ENCODE data around the gene EHD3.

The EHD3 gene

DNA sequence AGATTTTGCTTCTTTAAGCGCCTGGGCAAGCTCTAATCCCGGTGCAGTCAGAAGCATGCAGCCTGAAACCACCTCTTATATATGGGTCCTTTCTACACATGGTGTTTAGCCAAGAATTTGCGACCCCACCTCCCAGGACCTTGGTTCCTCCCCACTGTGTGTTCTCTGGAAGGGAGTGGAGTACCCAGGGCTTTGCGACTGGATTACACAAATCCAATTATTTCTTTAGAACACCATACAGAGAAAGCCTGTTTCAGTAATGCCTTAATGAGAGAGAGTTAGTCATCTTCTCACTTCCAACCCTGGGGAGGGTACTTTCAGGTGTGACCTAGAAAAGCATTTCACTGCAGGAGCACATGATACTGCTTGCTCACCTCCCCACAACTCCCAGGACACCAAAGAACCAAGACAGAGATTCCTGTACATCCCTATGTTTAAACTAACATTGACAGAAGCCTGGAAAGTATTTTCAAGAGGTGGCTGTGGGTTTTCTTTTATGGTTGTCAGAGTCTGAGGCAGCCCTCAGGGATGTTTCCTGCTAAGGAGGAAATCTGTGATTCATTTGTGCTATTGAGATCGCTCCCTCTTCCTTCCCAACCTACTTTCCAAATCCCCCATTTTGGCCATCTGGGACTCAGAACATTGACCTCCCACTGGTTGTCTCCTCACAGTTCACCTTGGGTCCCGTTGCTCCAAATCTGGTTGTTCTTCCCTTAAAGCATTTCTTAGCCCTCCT, 16.3 kb upstream of the EHD3 start, which contains the start of gene CAPN14:
CAPN14 (minus strand) TSS at position 51 of the 736 bp plus-strand sequence. CDS start 12,068 bp downstream, outside the sequence.
- DNase-seq (ENCODE audit: low read depth, low spot score), result no peak
- H3K4me3 ChIP-seq (ENCODE audit: low read depth, low read length), result no peak within 1 kb of the TSS
- in situ Hi-C loops (cut with HindIII; ENCODE audit: low sequenced_read_pairs), result no loop called here
- TF ChIP-seq, protein P1, sequence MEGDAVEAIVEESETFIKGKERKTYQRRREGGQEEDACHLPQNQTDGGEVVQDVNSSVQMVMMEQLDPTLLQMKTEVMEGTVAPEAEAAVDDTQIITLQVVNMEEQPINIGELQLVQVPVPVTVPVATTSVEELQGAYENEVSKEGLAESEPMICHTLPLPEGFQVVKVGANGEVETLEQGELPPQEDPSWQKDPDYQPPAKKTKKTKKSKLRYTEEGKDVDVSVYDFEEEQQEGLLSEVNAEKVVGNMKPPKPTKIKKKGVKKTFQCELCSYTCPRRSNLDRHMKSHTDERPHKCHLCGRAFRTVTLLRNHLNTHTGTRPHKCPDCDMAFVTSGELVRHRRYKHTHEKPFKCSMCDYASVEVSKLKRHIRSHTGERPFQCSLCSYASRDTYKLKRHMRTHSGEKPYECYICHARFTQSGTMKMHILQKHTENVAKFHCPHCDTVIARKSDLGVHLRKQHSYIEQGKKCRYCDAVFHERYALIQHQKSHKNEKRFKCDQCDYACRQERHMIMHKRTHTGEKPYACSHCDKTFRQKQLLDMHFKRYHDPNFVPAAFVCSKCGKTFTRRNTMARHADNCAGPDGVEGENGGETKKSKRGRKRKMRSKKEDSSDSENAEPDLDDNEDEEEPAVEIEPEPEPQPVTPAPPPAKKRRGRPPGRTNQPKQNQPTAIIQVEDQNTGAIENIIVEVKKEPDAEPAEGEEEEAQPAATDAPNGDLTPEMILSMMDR (IDR thresholded peaks at IDR 0.05; ENCODE audit: low read depth, low read length), result no peak

DNA sequence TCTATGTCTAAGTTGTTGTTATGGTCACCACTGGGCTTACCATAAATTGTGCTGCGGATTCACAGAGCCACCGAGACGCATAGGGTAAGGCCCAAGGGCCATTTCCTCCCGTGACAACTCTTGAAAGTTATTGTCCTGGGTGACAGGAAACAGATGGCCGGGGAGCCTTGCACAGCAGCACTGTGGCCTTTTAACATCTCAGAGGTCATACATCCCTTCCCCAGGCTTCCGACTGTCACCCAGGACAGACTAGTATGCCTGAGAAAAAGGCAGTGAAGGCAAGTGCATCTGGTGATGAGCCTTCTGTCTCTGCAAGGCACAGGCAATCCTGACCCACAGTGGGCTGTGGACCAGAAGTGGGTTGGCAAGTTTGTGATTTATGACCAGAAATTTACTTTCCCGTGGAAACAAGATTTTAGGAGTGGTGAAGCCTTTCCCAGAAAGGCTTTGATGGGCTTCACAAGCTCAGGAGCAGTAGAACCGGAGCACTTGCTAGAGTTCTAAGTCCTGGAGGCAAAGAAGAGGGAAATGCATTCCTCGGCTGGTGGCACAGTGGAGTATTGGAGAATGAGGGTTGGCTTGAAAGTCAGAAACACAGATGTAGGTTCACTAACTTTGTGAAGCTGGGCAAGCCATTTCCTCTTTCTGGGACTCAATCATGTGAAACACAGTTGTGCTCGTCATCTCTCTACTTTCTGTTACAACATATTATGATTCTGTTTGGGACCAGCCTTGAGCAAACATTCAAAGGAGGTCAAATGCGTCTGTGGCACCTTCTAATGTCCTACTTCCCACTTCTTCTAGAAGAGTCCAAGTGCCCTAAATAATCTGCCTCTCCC, 14.6 kb upstream of the EHD3 start:
- no peak overlapping the region for H3K4me3 ChIP-seq (ENCODE audit: low read depth, low read length)
- no peak for DNase-seq (ENCODE audit: low read depth, low spot score)
- TF ChIP-seq, protein P1 (IDR thresholded peaks at IDR 0.05; ENCODE audit: low read depth, low read length), result no peak
- in situ Hi-C loops (cut with HindIII; ENCODE audit: low sequenced_read_pairs), result no loop called here

DNA sequence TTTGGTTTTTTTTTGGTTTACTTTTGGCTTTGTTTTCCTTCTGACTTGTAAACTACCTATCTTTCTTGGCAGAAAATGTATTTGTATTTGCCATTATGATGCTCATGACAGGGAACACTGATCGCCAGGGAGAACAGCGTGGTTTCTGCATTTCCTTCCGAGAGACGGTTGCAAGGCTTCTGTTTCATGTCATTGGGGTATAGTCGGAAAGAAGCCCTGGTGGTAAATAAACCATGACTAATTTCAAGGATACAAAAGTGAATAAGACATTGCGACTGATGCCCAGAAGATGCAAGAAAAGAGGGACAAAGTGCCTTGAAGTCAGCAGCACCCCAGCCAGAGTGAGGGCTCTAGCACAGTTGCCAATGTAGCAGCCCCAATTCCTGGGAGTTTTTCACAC, 12.4 kb upstream of the EHD3 start:
- no peak for DNase-seq (ENCODE audit: low read depth, low spot score)
- TF ChIP-seq, protein P1 (IDR thresholded peaks at IDR 0.05; ENCODE audit: low read depth, low read length), result no peak
- in situ Hi-C loops (cut with HindIII; ENCODE audit: low sequenced_read_pairs), result no loop called here
- no peak overlapping the region for H3K4me3 ChIP-seq (ENCODE audit: low read depth, low read length)

DNA sequence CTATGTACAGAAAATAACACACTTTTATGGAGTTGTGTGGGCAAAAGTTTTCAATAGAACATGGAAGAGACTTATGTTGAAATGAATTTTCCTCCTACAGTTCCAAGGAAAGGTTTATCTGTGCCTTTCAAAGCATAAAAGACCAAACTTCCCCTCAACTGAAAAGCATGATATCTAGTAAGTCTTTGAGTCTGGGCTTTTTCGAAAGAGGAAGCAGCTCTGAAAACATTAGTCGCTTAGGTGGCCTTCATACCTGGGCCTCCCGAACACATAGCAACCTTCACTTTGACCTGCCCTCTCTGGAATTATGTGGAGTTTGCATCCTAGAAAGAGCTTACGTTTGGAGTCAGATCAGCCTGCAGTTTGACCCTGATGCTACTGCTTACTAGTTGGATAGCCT, 11.9 kb upstream of the EHD3 start:
- no peak overlapping the region for H3K4me3 ChIP-seq (ENCODE audit: low read depth, low read length)
- TF ChIP-seq, protein P1 (IDR thresholded peaks at IDR 0.05; ENCODE audit: low read depth, low read length), result no peak
- in situ Hi-C loops (cut with HindIII; ENCODE audit: low sequenced_read_pairs), result no loop called here
- DNase-seq (ENCODE audit: low read depth, low spot score), result no peak

DNA sequence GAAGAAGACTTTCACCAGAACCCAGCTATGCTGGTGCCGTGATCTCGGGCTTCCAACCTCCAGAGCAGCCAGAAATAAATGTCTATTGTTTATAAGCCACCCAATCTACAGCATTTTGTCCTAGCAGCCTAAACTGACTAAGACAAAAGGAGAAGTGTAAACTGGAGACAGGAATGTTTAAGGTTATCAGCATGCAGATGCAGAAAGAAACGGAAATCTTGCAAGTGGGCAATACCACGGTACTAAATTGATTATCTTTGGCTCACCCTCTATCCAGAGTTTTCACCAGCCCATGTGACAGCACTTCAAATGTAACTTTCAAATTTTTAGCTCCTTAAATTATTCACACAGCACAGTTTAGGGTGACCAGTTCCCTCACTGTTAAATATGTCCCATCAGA, 10.9 kb upstream of the EHD3 start:
- TF ChIP-seq, protein P1 (IDR thresholded peaks at IDR 0.05; ENCODE audit: low read depth, low read length), result no peak

DNA sequence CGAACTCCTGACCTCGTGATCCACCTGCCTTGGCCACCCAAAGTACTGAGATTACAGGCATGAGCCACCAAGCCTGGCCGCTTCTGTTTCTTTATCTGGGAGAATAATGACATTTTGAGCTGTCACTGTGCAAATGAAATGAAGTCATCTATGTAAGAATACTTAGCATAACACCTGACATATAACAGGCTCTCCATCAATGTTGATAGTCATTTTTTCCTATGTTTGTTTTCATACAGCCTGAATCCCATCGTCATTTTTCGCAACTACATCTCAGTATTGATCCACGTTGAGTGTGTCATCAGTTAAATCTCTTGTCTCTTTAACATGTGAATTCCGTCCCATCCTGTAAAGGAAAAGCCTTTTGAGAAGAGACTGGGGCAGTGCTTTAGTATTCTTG, 10.2 kb upstream of the EHD3 start:
- TF ChIP-seq, protein P1 (IDR thresholded peaks at IDR 0.05; ENCODE audit: low read depth, low read length), result no peak
- in situ Hi-C loops (cut with HindIII; ENCODE audit: low sequenced_read_pairs), result no loop called here
- H3K4me3 ChIP-seq (ENCODE audit: low read depth, low read length), result no peak overlapping the region
- no peak for DNase-seq (ENCODE audit: low read depth, low spot score)

More for the DNA sequence above, 10.9 kb upstream of the EHD3 start:
- H3K4me3 ChIP-seq (ENCODE audit: low read depth, low read length), result no peak overlapping the region
- no peak for DNase-seq (ENCODE audit: low read depth, low spot score)
- in situ Hi-C loops (cut with HindIII; ENCODE audit: low sequenced_read_pairs), result no loop called here

Measured in astrocyte of the spinal cord (primary cell).